OCI-LY7 (cell line): Measurements from ENCODE around the gene FAM3D. TPM values are rescaled to one million over a fixed set of nuclear protein-coding genes. Genes with fewer than 3 reads are reported as not detected.

Experiments
- BruUV-seq: library from RNA; stranded (reverse); fragments of 400-500 nt; replicated peaks from 2 replicates; lab custom pipeline; 2021; lab: Mats Ljungman, UMichigan
- CTCF ChIA-PET: fragments of 300-600 bp; sonication (Branson Sonifier 250); formaldehyde crosslinking; loops from one replicate; lab custom pipeline; 2022; ENCODE audit warnings: antibody characterized with exemption; ENCODE audit not compliant: unreplicated experiment; lab: Charles Lee
- POLR2A ChIA-PET: fragments of 300-600 bp; sonication (Branson Sonifier 250); formaldehyde crosslinking; loops from one replicate; lab custom pipeline; 2022; ENCODE audit warnings: antibody characterized with exemption; lab: Charles Lee
- DNase-seq: peaks from one replicate; pipeline ENCODE4 v3.0.0-alpha.2; 2015; ENCODE audit warnings: low spot score
- H2AFZ ChIP-seq: fragments of 200-600 bp; sonication (generic), shearing (Covaris generic); 2 replicates; pipeline ENCODE4 v1.6.1; 2014; ENCODE audit warnings: mild to moderate bottlenecking, antibody characterized with exemption, low read length, moderate library complexity
- H3K27ac ChIP-seq: fragments of 200-600 bp; sonication (generic); 2 replicates; pipeline ENCODE4 v1.5.1; 2014; ENCODE audit warnings: mixed run types, low read depth, mild to moderate bottlenecking, moderate library complexity, low read length, inconsistent platforms; ENCODE audit not compliant: poor library complexity, severe bottlenecking
- H3K36me3 ChIP-seq: fragments of 200-600 bp; sonication (generic); 2 replicates; pipeline ENCODE4 v1.6.1; 2014; ENCODE audit warnings: mild to moderate bottlenecking, antibody characterized with exemption, low read length, moderate library complexity, mixed read lengths; ENCODE audit not compliant: insufficient read depth
- H3K4me1 ChIP-seq: fragments of 200-600 bp; sonication (generic); 2 replicates; pipeline ENCODE4 v1.5.1; 2014; ENCODE audit warnings: mild to moderate bottlenecking, low read length; ENCODE audit not compliant: insufficient read depth, poor library complexity, severe bottlenecking
- H3K4me2 ChIP-seq: fragments of 200-600 bp; sonication (generic); 2 replicates; pipeline ENCODE4 v1.6.1; 2014; ENCODE audit warnings: mild to moderate bottlenecking, low read length
- H3K4me3 ChIP-seq: fragments of 200-600 bp; sonication (generic); 2 replicates; pipeline ENCODE4 v1.5.1; 2014; ENCODE audit warnings: mild to moderate bottlenecking, low read depth, low read length; ENCODE audit not compliant: poor library complexity, severe bottlenecking
- H3K79me2 ChIP-seq: fragments of 200-600 bp; sonication (generic); 2 replicates; pipeline ENCODE4 v1.6.1; 2016; ENCODE audit warnings: low read depth, mild to moderate bottlenecking, low read length, moderate library complexity, mixed read lengths; ENCODE audit not compliant: insufficient read depth
- H3K9me2 ChIP-seq: fragments of 200-600 bp; sonication (generic); 2 replicates; pipeline ENCODE4 v1.6.1; 2016; ENCODE audit warnings: mild to moderate bottlenecking, low read length, mixed read lengths; ENCODE audit not compliant: insufficient read depth
- H3K9me3 ChIP-seq: fragments of 200-600 bp; sonication (generic); 2 replicates; pipeline ENCODE4 v1.6.1; 2014; ENCODE audit warnings: mild to moderate bottlenecking, mixed run types, low read length, mixed read lengths
- H4K20me1 ChIP-seq: fragments of 200-600 bp; sonication (generic); 2 replicates; pipeline ENCODE4 v1.6.1; 2014; ENCODE audit warnings: mild to moderate bottlenecking, antibody characterized with exemption, low read length, moderate library complexity, mixed read lengths; ENCODE audit not compliant: insufficient read depth
- CTCF ChIP-seq: fragments of 200-600 bp; sonication (generic); conservative IDR thresholded peaks from 2 replicates; pipeline ENCODE4 v1.5.1; 2014; ENCODE audit warnings: mild to moderate bottlenecking, antibody characterized with exemption, low read length, moderate library complexity, mixed read lengths
- EZH2phosphoT487 ChIP-seq: fragments of 200-600 bp; sonication (generic); IDR thresholded peaks from 2 replicates; pipeline ENCODE4 v1.6.1; 2018; ENCODE audit warnings: low read depth, borderline replicate concordance, mild to moderate bottlenecking, mixed run types, antibody characterized with exemption, low read length, moderate library complexity, mixed read lengths
- intact Hi-C: fragments of 100-400 bp; cut with micrococcal nuclease; formaldehyde crosslinking; loops from one replicate; pipeline ENCODE4 v1.10.0; 2022; ENCODE audit not compliant: unreplicated experiment
- total RNA-seq, 2 experiments: library from RNA; depleted of rRNA in 1 of 2; stranded (reverse); fragments of >200 nt in 1 of 2; shearing (Covaris generic) in 1 of 2; gene quantifications; 2 replicates each; pipeline ENCODE4 v1.2.3, GENCODE V29; 2014 to 2022

Gene FAM3D
- total RNA-seq, 2 experiments from 2014 or later = not detected

GRCh38 chr3:58692484-58692883 lies 25.9 kb upstream of the FAM3D start:
- H3K4me1 ChIP-seq = no peaks in the 10 kb centered on the region
- POLR2A ChIA-PET = interaction anchor here (0.7 kb wide), 1 partner anchor 94 kb away, joined by 3 read pairs; no protein-coding TSS in a partner anchor
- no peak for TF ChIP-seq CTCF
- no peak for TF ChIP-seq EZH2phosphoT487
- no peak overlapping the region for H2AFZ ChIP-seq
- no peak for DNase-seq
- H3K79me2 ChIP-seq = no peaks in the 10 kb centered on the region
- intact Hi-C loops = no loop called here
- CTCF ChIA-PET = no interaction called here
- peaks cover 17% of the 10 kb centered on the region; the same call in 1 of the 2 replicates for H3K9me3 ChIP-seq
- no peaks in the 10 kb centered on the region for H3K36me3 ChIP-seq
- no peaks in the 10 kb centered on the region for H3K9me2 ChIP-seq
- no peaks in the 10 kb centered on the region for H4K20me1 ChIP-seq
- no peak overlapping the region for H3K27ac ChIP-seq
- no TSS peak for BruUV-seq
- H3K4me3 ChIP-seq = no peak overlapping the region
- H3K4me2 ChIP-seq = no peak overlapping the region

- Histone ChIP-seq H3K4me2 (no peak overlapping the region), H3K4me1 (no peaks in the 10 kb centered on the region), H3K36me3 (no peaks in the 10 kb centered on the region), H3K27ac (no peak overlapping the region), H2AFZ (no peak overlapping the region), H3K4me3 (no peak overlapping the region), H3K79me2 (no peaks in the 10 kb centered on the region), H4K20me1 (no peaks in the 10 kb centered on the region), H3K9me2 (no peaks in the 10 kb centered on the region), H3K9me3 (peaks cover 17% of the 10 kb centered on the region; the same call in 1 of the 2 replicates)
- ChIA-PET POLR2A (no interaction called here), CTCF (no interaction called here)
- intact Hi-C loops = no loop called here
- peak; percentile 59 for DNase-seq
- TF ChIP-seq CTCF = no peak
- no TSS peak for BruUV-seq
These were observed 25.4 kb upstream of the FAM3D start for GRCh38 chr3:58691997-58692396.

GRCh38 chr3:58690490-58690889 lies 23.9 kb upstream of the FAM3D start:
- no peak for TF ChIP-seq CTCF
- no peak for TF ChIP-seq EZH2phosphoT487
- intact Hi-C loops = no loop called here

More at GRCh38 chr3:58690490-58690889, 23.9 kb upstream of the FAM3D start:
- DNase-seq = no peak
- POLR2A ChIA-PET = interaction anchor here (0.6 kb wide), 1 partner anchor 8 kb away, joined by 4 read pairs; no protein-coding TSS in a partner anchor
- BruUV-seq = no TSS peak
- H3K9me2 ChIP-seq = no peaks in the 10 kb centered on the region
- no peak overlapping the region for H2AFZ ChIP-seq
- no peak overlapping the region for H3K27ac ChIP-seq
- H4K20me1 ChIP-seq = no peaks in the 10 kb centered on the region
- no peaks in the 10 kb centered on the region for H3K79me2 ChIP-seq
- CTCF ChIA-PET = no interaction called here
- no peak overlapping the region for H3K4me2 ChIP-seq
- no peaks in the 10 kb centered on the region for H3K36me3 ChIP-seq
- peaks cover 17% of the 10 kb centered on the region; the same call in 1 of the 2 replicates for H3K9me3 ChIP-seq
- no peak overlapping the region for H3K4me3 ChIP-seq
- H3K4me1 ChIP-seq = no peaks in the 10 kb centered on the region
